Measurements from ENCODE around the gene PACSIN1.

Gene PACSIN1

DNA sequence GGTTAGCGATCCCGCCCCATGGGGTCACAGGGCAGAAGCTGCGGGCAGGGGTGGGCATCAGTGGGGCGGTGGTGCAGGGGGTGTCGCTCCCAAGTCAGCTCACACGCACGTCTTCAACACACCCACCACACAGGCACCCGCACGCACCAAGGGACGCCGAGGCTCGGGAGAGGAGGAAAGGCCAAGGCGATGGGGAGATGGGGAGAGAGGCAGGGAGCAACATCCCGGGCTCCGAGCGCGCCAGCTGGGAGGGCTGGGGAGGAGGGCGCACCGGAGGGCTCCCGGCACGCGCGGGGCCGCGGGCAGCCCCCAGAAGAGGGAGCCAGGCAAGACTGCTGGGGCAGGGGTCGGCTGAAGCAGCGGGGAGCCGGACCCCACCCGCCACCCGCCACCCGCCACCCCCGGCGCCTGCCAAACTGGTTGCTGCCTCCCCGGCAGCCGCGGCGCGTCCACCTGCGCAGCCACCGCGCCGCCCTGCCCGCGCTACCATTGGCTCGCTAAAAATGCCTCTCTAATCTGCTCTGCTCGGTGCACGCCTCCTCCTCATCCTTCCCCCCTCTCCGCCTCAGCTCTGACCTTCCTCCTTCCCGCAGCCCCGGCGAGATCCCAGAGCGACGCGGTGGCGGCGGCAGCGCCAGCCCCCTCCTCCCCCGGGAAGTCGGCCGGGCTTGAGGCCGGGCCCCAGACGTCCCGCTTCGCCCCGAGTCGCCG lies at the start of gene PACSIN1:
Gene PACSIN1 (plus strand): TSS at position 546 of the 711 bp plus-strand sequence. CDS start 60,230 bp downstream, outside the sequence.
- peak; percentile 89 for DNase-seq

GRCh38 chr6:34416877-34417371 lies 49.0 kb upstream of the PACSIN1 start:
- DNase-seq = no peak

DNA sequence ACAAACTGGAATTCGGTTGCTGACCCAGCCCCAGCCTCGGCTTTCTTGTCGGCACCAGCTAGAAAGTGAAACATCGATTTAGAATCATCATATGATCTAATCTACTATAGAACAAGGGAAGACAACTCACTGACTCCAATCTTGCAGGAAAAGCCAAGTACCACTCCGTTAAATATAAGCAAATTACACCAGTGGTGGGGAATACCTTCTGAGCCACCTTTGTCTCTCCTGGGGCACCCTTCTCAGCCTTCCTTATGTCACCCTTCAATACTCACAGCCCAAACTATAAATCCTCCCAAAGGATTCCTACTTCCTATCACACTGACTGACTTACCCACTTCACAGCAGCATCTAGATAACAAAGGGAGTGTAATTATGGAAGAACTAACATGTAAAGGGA lies 47.5 kb upstream of the PACSIN1 start:
- no peak for DNase-seq

GRCh38 chr6:34423254-34423653 lies 42.6 kb upstream of the PACSIN1 start:
- no peak for DNase-seq

DNA sequence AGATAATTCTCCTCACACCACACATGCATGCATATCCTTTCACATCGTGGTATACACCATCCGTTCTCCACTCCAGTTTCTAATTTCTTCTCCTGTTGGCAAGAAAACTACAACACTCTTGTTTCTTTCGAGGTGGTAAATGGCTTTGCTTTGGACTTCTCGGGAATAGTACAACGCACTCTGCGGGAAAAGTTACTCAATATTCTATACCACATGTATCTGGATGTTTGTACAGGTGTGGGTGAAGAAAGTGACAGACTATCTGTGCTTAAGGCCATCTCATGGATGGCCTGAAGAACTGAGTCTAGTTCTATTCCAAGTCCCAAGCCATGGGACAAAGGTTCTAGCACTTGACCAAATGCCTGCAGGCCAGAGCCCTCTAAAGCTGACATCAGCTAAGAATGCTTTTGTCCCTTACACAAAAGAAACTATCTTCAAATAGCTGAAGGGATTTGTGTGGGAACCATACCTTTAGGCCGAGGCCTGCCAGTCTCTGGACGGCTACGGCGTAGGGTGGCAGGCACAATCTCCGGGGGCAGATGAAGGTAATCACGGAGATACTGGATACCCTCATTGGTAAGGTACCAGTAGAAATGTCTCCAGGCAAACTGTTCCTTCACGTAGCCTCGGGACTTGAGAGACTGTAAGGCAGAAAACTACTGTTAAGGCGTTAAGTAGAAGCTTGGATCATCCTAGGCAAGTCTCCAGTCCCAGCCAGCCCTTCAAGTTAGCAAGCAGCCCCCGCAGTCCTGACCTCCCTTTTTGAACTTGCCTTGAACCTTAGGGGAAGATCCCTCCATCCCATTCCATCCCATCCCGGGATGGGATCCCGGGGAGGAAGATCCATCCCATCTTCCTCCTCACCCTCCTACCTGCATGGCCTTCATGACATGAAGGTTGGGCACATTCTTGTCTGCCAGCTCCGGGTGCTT lies 41.4 kb upstream of the PACSIN1 start:
- DNase-seq = no peak

- no peak for DNase-seq
These were observed 40.8 kb upstream of the PACSIN1 start for GRCh38 chr6:34425132-34425497.

GRCh38 chr6:34425498-34426410 lies 40.1 kb upstream of the PACSIN1 start, which contains the start of gene RPS10:
RPS10 (minus strand) TSS chr6:34426069; CDS start chr6:34425221, 848 bp downstream.
- peak; percentile 97 for DNase-seq

DNA sequence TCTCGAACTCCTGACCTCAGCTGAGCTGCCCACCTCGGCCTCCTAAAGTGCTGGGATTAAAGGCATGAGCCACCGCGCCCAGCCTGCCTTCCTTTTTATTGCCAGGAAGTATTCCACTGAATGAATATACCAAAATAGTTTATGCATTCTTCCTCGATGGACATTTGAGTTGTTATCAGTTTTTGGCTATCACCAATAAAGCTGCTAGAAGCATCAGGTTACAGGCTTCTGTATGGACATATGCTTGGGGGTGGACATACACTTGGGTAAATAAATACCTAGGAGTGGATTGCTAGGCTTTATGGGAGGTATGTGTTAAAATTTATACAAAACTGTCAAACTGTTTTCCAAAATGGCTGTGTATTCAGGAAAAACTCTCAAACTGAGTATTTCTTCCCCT lies 30.0 kb upstream of the PACSIN1 start:
- no peak for DNase-seq

- DNase-seq = peak; percentile 27
These were observed 28.9 kb upstream of the PACSIN1 start for GRCh38 chr6:34436803-34437643.

DNA sequence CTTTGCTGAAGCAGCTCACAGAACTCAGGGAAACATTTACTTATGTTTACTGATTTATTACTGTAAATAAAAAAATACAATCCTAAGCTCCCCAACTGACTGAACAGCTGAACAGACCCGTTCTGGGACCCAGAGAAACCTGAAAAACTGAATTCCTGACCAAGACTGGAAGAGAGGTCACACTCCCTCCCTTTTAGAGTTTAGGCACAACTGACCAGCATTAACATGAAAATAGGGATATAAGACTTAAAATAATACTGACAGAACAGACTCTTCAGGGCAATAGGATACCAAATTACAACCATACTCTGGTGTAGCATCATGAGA lies 28.3 kb upstream of the PACSIN1 start:
- DNase-seq = no peak

GRCh38 chr6:34438705-34439104 lies 27.2 kb upstream of the PACSIN1 start:
- DNase-seq = no peak

- no peak for DNase-seq
These were observed 26.4 kb upstream of the PACSIN1 start for GRCh38 chr6:34439442-34439841.

GRCh38 chr6:34441526-34441925 lies 24.4 kb upstream of the PACSIN1 start:
- no peak for DNase-seq

DNA sequence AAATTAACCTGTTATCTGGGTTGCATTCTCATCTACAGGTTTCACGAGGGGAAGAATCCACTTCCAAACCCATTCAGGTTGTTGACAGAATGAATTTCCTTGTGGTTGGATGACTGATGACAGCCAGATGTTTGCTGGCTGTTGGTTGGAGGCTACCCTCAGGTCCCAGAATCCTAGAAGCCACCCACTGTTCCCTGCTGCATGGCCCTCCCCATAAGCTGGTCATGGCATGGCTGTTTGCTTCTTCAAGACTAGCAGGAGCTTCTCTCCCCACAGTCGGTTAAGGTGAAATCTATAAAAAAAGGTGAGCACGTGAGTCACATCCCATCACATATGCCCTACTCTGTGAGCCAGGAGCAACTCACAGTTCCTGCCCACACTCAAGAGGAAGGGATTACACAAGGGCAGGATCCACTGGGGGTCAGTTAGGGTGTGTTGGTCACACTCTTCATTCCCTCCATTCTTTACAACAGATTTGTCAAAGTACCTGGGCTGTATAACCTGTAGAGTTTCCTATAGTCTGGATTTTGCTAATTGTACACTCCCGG lies 20.5 kb upstream of the PACSIN1 start:
- DNase-seq = no peak

- no peak for DNase-seq
These were observed 18.5 kb upstream of the PACSIN1 start for GRCh38 chr6:34447386-34447785.

DNA sequence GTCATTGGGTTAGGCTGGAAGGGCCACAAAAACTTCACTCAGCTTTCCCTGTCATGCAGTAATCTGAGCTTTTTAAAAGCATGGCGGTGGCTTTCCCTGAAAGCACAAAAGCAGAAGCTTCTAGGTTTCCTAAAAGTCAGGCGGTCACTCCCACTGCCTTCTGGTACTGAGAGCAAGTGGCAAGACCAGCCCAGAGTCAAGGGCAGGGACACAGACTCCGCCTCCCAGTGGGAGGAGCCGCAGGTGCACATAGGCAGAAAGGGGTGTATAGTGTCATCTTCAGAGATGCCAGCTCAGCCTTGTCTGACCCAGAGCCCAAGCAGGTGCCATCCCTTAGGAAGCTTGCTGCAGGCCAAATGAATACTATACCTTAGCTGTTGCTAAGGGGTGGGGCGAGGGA lies 18.0 kb upstream of the PACSIN1 start:
- peak; percentile 75 for DNase-seq

DNA sequence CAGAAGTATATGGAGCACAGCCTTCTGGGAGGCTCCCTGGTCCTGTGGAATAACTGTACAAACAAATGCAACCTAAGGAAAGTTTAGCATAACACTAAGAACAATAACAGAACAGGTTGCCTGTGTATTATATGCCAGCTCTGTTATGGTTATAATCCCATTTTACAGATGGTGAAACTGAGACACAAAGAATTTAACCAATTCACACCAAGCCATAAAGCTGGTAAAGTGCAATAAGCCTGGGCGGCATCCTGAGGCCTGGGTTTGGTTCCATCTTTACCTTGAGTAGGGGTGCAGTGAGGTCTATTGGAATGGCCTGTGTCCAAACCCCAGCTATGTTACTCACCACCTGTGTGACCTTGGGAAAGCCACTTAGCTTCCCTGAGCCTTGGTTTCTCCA lies 14.7 kb upstream of the PACSIN1 start:
- DNase-seq = no peak

GRCh38 chr6:34455831-34456230 lies 10.0 kb upstream of the PACSIN1 start:
- DNase-seq = peak; percentile 42

DNA sequence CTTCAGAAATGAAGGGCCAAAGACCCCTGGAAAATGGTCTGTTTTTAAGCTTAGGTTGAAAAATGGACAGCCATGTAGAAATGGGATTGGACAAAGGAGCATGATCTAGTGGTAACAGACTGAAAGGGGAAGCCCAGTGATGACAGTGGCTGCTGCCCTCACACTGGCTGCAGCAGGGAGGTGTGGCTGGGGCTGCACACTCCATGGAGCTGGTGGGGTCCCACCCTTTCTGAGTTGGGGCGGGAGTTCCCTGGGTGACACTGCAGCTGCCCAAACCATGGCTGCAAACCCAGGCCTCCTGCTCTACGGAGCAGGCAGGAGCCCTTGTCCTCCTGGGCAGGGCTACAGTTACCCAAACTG lies 8.5 kb upstream of the PACSIN1 start:
- DNase-seq = no peak

GRCh38 chr6:34457742-34458735 lies 7.8 kb upstream of the PACSIN1 start:
- no peak for DNase-seq
